C4-2B (cell line): ENCODE measurements around the gene NECAB3.

Experiments used
- CTCF ChIP-seq: fragments of 450-650 bp; conservative IDR thresholded peaks from 2 replicates; pipeline ENCODE4 v1.5.1; 2017; ENCODE audit warnings: mild to moderate bottlenecking
- ZFX ChIP-seq: fragments of 450-650 bp; IDR thresholded peaks from 2 replicates; pipeline ENCODE4 v1.6.1; 2017

- no peak for TF ChIP-seq CTCF
- TF ChIP-seq ZFX = no peak
Measured at GRCh38 chr20:33716498-33716897, 42.3 kb upstream of the NECAB3 start.
